ENCODE data around the gene GLI1.
"Not testable (repeated sequence)": the region's sequence is repeated elsewhere in the genome, so short reads cannot be mapped to it uniquely, and the experiment has no call there.

GLI1 gene

DNA sequence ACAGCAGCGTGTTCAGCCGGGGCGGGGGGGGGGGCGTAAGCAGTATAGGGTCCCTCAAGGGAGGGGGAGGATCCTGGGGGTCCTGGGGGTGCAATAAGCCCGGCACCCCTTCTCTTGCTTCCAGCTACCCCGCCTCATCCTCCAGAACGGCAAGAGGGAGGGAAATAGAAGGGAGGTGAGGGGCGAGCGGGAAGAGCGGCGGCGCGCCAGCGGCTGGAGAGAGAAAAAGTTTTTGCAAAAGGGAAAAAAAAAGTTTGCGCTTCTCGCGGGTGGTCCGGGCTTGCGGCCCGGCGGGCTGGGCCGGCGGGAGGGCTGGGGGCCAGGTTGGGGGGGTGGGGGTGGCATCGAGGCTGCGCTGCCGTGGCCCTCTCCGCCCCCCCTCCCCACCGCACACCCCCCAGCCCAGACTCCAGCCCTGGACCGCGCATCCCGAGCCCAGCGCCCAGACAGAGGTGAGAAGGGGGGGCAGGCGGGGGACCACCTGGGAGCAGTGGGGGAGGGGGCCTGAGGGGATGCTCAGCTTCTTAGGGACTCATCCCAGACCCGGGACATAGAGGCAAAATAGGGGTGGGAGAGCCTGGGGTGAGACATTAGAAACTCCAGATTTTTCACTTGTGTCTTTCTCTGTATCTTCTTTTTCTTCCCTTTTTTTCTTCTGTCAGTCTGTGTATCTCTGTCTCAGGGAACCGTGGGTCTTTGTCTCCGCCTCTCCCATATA is at the start of gene GLI1:
TSS of gene GLI1 (plus strand) at position 36 of the 718 bp plus-strand sequence. CDS start 3,907 bp downstream, outside the sequence.
- DNase-seq: peak; percentile 72

- no peak for DNase-seq
These were observed 49.1 kb upstream of the GLI1 start for GRCh38 chr12:57410534-57410933.

DNA sequence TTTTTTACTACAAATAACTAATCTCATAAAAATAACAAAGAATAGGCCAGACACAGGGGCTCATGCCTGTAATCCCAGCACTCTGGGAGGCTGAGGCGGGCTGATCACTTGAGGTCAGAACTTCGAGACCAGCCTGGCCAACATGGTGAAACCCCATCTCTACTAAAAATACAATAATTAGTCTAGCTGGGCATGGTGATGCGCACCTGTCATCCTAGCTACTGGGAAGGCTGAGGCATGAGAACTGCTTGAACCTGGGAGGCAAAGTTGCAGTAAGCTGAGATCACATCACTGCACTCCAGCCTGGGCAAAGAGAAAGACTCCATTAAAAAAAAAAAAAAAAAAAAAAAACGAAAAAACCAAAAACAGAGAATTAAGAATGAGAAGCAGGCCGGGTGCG is 45.4 kb upstream of the GLI1 start:
- not testable (repeated sequence) for DNase-seq

- no peak for DNase-seq
These were observed 44.5 kb upstream of the GLI1 start for GRCh38 chr12:57415088-57415487.

- DNase-seq: peak; percentile 13
These were observed 43.3 kb upstream of the GLI1 start for GRCh38 chr12:57416039-57416996.

- DNase-seq: no peak
These were observed 41.3 kb upstream of the GLI1 start for GRCh38 chr12:57418255-57418654.

DNA sequence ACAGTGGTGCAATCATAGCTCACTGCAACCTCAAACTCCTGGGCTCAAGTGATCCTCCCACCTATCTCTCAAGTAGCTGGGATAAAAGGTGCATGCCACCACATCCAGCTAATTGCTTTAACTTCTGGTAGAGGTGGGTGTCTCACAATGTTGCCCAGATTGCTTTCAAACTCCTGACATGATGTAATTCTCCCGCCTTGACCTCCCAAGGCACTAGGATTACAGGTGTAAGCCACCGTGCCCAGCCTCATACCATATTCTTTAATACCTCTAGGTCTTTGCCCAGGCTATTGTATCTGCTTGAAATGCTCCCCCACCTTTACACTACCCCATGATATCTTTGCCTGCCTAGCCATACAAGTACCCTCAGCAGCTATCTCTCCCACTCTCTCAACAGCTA is 40.1 kb upstream of the GLI1 start:
- no peak for DNase-seq

DNA sequence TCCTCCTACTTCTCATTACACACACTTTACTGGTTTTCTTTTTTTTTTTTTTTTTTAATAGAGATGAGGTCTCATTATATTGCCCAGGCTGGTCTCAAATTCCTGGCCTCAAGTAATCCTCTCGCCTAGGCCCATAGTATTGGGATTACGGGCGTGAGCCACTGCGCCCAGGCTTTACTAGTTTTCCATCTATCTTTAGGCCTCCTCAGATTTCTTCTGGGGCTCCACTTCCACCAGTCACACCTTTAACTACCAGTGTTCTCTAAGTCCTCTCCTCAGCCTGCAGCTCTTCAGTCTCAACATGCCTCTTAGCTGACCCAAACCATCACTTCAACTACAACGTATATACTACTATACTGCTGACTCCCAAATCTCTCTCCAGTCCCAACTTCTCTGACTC is 39.1 kb upstream of the GLI1 start:
- no peak for DNase-seq

GRCh38 chr12:57426948-57427347 is 32.6 kb upstream of the GLI1 start:
- DNase-seq: not testable (repeated sequence)

GRCh38 chr12:57428965-57429364 is 30.6 kb upstream of the GLI1 start:
- DNase-seq: no peak

DNA sequence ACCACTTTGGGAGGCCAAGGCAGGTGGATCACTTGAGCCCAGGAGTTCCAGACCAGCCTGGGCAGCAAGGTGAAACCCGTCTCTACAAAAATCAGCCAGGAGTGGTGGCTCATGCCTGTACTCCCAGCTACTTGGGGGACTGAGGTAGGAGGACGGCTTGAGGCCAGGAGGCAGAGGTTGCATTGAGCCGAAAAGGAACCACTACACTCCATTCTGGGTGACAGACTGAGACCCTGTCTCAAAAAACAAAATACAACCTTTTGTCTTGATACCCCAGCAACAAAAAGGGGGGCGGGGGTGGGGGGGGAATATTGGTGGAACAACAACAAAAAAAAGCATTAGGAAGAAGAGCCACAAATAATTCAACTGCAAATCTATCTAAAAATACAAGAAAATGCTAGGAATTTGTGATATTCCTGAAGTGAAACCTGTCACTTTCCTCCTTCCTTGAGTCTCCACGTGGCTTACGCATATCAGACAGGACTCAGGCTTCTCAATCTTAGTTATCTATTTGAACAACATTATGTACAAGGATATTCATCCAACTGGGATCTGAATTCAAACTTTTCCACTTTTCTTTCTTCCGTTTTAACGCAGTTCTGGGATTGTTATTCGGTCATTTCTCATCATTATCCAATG is 30.0 kb upstream of the GLI1 start:
- no peak for DNase-seq

DNA sequence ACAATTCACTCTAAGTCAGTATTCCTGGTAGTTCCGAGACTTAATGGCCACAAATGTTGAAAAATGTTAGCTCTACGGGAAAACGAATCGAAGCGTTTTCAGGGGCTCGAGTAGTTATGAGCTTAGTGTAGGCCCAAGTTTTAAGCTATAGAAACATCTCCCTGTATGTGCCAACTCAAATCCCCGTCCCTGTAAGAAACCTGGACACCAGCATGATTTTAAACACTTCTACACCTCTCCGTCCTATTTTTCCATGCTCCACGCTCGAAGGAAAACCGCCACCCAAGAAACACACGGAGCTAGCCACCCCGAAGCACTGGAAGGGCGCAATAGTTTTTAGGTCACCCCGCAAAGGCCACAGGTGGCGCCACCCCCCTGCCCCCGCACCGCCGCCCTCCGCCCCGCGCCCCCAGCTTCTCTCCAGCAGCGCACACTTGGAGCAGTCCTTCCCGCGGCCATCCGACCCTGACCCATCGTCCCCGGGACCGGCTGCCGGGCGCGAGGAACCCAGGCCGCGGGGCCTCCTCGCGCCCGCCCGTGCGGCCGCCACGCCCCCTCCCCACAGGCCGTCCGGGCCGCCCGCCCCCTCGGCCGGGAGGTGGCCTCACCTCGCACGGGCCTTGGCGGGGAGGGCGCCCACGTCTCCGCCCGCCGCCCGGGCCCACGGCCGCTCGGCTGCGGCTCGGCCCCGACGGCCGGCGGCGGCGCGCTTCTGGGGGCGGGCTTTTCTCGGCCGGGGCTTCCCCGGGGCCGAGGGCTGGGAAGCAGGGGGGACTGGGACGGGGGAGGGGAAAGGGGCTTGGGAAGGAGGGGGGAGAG is 29.3 kb upstream of the GLI1 start:
- DNase-seq: peak; percentile 20

GRCh38 chr12:57430931-57431566 is 28.5 kb upstream of the GLI1 start, which contains the start of gene R3HDM2:
TSS of gene R3HDM2 (minus strand) at chr12:57431043. CDS start at chr12:57310428, 120,615 bp downstream.
- DNase-seq: peak; percentile 95

DNA sequence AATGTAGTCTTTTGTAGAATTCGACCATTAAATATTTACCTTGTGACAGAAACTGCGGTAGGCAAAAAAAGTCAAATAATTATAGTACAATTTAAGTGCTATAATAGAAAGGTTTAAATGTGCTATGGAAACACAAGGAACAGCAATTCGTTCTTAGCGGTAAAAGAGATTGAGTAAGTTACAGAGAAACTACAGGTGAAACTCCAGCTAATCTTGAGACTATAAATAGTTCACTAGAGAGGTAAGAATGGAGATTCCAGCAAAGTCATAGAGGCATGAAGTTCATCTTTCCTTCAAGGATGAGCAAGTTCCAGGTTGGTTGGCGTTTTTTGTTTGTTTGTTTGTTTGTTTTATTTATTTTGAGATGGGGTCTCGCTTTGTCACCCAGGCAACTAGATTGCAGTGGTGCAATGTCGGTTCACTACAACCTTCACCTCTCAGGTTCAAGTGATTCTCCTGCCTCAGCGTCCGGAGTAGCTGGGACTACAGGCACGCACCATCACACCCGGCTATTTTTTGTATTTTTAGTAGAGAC is 27.9 kb upstream of the GLI1 start:
- no peak for DNase-seq

DNA sequence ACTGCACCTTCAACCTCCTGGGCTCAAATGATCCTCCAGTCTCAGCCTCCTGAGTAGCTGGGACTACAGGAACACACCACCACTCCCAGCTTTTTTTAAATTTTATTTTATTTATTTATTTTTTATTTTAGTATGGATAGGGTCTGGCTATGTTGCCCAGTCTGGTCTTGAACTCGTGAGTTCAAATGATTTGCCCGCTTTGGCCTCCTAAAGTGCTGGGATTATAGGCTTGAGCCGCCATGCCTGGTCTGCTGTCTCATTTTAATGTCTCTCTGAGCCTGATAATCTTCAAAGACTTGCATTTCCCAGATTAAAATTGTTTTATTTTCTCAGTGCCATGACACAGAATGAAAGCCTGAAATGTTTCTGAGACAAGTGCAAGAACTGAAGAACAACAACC is 26.2 kb upstream of the GLI1 start:
- no peak for DNase-seq

GRCh38 chr12:57434517-57435223 is 24.9 kb upstream of the GLI1 start, which contains the start of gene INHBC:
TSS of gene INHBC (plus strand) at chr12:57434784. CDS start at chr12:57434887, 103 bp downstream.
- DNase-seq: no peak

DNA sequence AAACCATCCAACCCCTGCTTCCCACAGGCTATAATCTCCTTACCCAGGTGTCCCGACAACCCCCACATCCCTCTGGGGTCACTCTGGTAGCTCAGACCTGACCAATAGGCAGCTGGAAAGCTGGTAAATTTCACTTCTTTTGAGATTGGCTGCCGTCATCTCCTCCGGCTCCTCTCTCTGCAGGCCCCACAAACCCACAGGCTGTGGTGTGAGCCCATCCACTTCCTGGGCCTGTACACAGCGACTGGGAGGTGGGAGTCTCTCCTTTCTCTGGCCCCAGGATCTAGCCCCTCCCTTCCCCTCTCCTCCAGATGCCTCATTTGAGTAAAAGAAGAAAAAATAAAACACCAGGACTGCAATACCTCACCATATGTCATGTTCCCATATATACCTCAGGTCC is 24.3 kb upstream of the GLI1 start:
- DNase-seq: no peak

DNA sequence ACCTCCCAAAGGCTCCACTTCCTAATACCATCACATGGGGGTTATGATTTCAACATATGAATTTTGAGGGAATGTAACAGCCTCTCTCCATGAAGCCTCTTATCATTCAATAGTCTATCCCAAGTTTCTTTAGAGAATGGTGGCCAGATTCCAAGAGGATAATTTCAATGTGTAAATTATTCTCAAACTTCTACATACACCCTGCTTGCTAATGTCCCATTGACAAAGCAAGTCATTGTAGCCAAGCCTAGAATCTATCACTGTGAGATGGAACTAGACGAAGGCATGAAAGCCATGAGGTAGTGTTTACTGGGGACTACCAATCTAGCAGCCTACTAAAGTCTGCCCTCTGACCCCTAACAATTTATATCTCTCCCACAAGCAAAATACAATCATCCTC is 21.2 kb upstream of the GLI1 start:
- DNase-seq: no peak

- DNase-seq: no peak
These were observed 19.8 kb upstream of the GLI1 start for GRCh38 chr12:57439762-57440266.

DNA sequence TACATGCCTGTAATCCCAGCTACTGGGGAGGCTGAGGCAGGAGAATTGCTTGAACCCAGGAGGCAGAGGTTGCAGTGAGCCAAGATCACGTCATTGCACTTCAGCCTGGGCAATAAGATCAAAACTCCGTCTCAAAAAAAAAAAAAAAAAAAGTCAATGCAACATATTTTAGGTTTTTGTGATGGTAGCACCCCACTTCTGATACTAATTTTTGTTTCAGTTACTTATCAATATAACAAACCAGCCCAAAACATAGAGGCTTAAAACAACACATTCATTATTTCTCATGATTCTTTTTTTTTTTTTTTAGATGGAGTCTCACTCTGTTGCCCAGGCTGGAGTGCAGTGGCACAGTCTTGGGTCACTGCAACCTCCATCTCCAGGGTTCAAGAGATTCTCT is 18.2 kb upstream of the GLI1 start:
- not testable (repeated sequence) for DNase-seq
